GM11168 (cell line): ENCODE results near the gene PAX6.

Source experiments
- in situ Hi-C: fragments of 300-500 bp; cut with MboI; formaldehyde crosslinking; loops from one replicate; pipeline ENCODE4 v1.12.0; 2022; ENCODE audit warnings: low sequenced_read_pairs; ENCODE audit not compliant: unreplicated experiment

The PAX6 gene

DNA sequence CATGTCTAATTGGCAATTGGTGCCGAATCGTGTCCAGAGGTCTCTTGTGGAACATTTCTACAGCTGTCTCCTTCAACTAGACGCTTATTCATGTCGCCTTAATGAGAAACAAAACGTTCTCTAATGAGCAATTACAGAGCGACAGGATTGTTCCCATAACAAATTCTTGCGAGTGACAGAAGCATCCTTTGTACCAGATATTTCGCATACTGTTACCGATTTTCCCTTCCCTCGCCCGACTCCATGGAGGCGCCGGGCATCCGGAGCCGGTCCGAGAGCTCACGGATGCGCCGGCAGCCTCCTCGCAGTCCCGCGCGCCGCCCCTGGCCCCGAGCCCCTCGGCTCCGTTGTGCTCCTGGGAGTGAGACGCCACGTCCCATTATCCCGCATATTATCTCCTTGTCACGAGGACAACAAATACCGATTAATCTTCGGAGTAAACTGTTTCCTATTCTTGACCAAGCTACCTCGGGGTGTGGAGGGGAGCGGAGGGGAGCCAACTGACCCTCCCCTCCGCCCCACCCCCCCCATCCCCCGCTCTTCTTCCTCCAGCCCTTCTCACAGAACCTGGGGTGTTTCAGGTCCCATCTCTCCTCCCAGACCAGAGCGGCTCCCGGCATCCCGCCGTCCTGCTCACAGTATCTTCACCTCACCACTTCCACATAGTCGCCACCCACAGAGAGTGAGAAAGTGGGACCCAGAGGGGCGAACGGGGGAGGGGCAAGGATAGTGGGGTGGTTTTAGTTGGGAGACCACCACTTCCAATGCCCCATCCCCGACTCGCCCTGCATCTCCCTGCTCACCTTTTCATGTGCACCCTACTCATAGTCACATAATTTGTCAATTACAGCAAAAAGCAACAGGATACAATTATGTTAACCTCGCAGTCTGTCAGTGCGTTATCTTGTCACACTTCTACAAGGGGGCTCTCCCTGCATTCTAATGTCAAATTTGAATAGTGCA is 11.4 kb downstream of the PAX6 start:
- in situ Hi-C loops: no loop called here

DNA sequence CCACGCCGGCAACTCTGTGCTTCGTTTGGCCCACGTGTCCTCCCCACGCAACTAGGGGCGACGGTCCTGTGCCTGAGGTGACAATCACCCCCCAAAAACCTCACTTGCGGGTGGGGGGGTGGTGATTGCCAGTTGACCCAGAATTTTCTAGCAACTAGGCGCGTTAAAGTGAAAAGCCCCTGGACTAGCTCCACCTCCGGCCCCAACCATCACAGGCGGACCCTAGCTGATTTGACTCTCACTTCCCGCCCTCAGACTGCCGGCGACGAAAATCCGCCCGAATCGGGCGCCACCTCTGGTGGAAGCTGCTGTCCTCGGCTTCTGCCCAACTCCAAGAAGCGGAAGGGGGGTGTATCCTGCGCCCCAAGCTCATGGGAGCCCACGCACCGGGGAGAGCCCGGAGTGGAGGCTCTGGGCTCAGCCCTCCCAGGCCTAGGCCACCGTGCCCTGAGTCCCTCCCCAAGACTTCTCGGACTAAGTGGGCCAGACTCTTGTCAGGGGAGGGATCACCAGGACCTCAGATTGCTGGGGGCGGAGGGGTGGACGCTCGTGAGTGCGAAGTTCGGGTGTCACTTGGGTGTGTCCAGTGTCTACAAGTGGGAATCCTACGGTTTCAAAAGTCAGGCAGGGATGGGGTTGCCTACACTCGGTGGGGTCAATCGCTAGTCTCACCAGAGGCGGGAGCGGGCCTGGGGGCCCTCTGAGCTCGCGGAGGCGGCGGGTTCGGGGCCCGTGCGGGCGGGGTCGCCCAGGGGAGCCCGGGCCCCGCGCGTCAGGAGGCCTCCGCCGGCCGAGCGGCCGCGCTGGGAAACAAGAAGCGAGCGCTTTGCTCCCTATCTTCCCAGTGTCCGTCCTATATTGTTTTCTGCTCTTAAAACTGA is 12.3 kb downstream of the PAX6 start:
- in situ Hi-C loops: no loop called here

DNA sequence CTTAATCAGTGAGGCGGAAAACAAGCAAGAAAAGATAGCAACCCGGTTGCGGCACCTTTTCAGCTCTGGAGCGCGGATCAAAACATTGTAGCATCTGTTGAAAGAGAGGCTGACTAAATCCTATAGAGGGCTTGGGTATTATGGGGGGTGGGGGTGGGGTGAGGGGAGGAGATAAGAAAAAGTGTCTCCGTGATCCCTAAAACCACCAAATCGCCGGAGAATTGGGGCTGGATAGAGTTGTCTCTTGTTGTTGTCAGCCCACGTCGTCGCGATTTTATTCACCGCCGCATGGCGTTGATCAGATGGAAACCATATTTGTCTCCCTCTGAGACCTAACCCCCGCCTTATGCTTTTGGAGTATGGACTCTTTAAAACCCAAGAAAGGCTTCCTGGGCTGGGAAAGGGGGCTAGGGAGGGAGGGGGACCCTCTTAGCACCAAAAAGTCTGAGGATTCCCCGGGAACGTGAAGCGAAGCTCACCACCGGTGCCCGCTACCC is 13.0 kb downstream of the PAX6 start:
- in situ Hi-C loops: no loop called here

DNA sequence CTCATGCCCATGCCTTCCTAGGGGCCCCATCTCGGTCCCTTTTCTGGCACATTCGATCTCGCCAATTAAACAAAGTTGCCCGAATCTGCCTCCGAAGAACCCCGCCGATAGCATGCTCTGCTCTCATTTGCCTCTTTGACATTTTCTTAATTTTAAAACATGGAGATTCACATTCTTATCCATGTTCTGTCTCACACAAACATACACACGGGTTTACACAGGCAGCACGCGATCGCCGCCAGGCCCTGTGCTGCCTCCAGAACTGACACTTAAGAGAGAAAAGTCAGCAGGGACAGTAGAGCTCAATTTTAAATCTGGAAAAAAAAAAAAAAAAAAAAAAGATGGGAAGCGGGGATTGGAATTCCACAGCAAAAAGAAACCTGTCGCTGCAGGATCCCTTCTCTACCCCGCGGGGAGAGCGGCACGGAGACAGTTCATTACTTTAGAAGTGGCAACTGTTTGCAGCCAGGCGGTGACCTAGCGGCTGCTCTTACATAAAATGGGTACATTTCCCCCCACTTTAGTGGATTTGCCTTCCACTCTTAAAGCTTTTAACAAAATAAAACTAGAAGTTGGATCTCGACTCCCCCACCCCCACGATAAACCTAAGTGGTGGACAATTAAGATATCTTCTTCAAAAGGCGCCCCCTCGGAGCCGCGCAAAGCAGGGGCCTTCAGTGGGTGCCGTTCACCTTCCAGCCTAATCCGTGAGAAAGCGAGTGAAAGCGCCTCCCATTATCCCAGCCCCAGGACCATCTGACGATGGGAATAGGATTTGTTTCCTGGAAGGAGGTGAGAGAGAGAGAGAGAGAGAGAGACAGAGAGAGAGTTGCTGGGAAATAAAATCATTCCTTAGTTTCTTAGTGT is 13.7 kb downstream of the PAX6 start:
- in situ Hi-C loops: no loop called here

DNA sequence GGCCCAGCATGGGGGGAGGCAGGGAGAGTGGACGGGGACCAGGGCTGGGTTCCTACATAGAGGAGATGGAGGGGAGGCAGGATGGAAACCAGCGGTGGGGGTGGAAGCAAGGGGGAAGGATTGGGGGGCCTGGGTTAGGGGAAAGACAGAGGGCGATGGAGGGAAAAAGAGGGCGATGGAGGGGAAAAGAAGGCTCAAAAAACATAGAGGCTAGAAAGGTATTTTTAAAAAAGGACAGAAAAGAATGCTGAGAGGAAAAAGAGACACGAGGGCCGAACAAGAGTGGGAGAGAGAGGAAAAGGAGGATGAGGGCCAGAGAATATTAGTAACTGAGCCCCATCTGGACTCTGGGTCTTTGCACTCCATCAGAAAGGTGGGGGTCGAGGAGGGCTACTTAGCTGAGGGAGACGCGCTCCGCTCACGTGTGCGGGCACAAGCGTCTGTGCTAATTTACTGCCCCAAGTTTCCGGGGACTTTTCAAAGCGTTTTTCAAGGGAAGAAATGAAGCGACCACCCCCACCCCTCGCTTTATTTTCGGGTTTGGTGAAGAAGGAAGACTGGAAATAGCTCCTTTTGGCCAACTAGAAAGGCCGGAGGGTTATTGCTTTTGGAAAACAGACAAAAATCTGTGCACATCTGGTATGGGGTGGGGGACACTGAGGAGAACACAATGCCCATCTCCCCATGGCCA is 14.5 kb downstream of the PAX6 start:
- in situ Hi-C loops: no loop called here

DNA sequence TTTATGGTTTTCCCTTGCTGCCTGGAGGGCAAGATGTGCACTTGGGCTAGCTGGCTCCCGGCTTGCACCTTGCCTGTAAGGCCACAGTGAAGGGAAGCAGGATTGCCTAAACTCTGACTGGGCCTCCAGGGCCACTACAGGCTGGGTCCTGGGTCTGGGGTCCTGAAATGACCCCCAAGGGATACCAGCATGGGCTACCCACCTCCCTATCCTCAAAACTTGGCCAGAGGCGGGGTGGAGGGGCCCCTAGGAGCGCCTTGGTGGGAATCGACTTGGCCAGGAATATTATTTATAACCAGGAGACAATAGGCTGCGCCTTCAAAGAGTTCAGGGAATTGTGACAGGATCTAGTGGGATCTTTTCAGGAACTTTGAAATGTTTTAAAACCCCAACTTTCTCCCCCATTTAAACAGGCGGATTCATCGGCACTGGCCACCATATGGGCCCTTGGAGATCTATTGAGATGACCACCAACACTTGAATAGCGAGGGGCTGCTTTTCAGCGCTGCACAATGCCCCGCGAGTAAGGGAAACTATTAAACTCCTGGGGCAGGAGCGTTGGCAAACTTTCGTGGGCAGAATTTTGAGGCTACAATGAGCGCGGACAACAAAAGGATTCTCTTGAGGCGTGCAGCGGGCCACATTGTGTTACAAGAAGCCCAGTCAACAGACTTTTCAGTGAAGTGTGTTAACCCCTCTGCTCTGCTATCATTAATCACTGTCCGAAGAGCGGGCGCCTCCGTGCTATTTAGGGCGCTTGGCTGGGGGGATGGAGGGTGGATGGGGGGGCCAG is 15.2 kb downstream of the PAX6 start:
- in situ Hi-C loops: no loop called here

DNA sequence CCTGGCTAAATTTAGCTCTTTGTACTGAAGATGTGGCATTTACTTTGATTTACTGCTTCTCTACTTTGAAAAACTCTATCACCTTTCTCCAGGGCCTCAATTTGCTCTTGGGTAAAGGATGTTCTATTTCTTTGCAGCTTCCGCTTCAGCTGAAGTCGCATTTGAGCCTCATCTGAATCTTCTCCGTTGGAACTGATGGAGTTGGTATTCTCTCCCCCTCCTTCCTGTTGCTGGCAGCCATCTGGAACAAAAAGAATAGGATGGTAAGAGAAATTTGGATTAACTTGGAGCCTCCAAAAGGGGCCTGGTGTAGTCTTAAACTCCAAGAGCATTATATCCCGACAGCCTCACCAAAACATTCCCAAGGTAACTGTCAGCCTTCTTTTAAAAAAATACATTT is 16.6 kb downstream of the PAX6 start:
- in situ Hi-C loops: no loop called here

DNA sequence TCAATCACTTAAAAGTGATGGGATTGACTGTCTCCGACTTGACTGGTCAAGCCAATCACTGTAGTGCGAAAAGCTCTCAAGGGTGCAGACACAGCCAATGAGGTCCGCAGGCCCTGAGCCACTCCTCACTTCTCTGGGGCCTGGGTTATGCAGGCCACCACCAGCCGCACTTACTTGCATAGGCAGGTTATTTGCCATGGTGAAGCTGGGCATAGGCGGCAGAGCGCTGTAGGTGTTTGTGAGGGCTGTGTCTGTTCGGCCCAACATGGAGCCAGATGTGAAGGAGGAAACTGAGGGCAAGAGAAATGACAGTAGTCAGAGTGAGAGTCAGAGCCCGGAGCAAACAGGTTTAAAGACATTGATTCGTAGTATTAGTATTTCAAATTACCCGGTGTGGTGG is 17.9 kb downstream of the PAX6 start:
- in situ Hi-C loops: no loop called here

DNA sequence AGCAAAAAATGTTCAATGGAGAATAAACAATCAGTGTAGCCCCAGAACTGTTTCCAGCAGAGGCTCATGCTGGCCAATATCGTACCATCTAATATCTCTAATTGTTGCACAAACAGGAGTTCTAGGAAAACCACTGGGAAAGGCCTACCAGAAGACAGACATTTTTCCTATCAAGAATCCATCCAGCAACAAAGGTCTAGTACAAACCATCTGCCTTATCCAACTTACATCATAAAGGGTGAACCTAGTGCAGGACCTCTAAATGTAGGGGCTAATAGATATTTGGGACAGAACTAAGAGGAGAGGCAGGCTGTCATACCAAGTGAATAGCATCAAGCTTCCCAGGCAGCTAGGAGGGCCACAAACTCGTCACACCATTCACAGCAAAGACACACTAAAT is 18.7 kb downstream of the PAX6 start:
- in situ Hi-C loops: no loop called here

DNA sequence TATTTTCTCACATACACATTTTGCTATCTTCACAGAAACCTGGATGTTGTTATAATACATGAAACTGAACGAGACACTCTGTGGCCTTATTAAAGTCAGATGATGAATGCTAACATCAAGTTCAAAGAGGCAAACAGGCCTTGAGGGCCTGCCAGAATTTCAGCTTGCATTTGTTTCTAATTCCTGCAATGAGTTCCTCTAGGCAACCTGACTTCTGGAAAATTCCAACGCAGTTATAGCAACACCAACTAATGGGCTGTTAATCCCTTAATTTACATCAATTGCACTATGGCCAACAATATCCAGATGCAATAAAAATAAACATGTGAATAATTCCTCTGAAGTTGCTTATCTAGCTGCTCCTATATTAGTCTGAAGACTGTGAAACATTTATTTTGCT is 19.1 kb downstream of the PAX6 start:
- in situ Hi-C loops: no loop called here

DNA sequence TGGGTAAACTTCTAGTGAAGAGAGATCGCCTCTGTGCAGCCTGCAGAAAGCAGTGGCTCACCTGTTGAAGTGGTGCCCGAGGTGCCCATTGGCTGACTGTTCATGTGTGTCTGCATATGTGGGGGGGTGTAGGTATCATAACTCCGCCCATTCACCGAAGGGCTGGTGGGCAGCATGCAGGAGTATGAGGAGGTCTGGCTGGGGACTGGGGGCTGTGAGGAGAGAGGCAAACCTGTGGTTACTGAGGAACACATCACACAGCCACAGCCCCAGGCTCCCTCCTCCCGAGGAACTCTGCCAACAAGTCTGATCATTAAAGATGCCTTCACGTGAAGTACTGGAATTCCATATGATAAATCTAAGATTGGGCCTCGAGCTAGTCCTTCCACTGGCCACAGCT is 20.5 kb downstream of the PAX6 start:
- in situ Hi-C loops: no loop called here

DNA sequence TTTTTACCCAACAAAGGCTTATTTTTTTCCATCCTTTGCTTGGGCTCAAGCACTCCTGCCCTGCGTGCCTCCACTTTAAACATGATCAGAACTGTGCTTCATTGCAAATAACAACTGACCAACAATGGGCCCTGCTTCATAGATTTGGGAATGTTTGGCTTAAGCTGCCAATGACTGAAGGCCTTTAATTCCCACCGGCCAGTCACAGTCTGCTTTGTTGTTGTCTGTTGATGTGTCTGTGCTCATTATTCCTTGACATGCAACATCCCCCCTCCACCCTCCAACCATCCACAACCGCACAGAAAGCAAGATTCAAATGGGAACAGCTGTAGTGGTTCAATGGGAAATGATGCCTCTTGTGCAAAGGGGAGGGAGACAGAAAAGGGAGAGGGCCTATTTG is 23.0 kb downstream of the PAX6 start:
- in situ Hi-C loops: no loop called here

DNA sequence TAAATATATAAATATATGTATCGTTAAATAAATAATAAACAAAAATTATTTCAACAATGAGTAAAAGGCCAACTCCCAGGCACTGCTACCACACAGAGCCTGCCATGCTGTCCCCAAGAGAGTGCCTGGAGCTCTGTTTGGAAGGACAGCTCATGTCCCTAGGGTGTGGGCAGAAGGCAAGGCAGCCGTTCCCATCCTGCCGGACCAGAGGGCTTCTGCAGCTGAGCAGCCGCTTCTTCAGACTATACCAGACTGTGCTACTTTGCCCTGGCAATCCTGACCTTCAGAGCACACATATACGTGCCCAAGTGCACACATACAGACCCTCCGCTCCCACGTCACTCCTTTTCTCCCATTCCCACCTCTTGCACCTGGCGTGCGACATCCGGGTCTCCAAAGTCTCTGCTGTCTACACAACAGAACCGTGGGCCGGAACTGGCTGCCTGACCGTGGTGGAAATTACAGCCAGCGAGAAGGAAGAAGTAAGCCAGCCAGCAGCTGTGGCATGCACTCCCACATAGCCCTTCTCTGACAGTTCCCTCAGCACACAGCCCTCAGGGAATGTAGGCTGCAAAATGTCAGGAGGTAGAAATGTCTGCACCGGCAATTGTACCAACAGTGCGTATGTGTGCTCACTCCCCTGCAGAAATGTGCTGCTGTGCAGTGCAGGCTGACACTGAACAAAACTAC is 24.0 kb downstream of the PAX6 start:
- in situ Hi-C loops: no loop called here

DNA sequence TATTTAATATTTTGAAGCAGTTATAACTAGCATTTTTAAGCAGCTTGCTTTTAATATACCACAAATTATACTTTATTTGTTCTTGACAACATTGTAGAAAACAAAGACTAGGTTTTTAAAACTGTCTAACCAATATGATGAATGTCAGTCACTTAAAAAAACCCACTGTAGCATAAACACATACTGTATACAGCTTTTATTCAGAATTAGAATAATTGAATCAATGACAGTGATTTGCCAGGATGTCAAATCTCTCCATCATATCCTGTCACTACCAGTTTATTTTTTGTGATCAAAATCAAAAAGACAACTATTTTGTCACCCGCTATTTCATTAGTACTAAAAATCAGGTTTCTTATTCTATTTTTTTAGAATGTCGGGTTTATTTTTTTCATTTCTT is 26.5 kb downstream of the PAX6 start:
- in situ Hi-C loops: no loop called here

DNA sequence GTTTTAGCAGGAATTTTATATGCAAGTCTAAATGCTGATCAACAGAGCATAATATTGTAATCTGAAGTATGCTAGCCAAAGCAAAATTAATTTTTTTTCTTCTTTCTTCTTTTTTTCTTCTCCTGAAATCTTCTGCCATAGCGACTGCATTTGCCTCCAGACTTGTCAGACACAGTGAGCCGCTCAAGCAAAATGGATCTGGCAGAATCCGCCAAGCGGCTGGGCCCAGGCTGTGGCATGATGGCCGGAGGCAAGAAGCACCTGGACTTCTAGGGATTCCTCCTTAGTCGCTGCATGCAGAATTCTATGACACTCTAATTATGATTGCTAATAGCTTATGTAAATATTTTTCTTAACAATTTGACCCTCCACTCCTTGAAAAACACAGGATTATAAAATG is 27.9 kb downstream of the PAX6 start:
- in situ Hi-C loops: no loop called here

DNA sequence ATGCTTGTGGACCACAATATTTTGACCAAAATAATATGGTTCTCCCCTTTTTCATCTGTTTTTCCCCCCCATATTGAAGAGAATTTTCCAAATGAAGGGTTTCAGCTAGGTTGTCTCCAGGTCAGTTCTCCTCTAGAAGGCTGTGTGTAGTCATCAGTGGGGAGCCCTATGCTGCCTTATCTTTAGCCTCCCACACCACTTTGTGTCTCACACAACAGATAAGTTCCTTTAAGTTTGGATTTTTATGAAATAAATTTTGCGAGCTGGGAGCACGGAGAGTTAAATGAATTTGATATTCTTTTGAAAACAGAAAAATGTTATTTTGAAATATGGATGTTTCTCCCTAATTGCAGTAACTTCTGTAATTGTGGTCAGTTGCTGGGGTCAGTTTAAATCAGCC is 28.9 kb downstream of the PAX6 start:
- in situ Hi-C loops: no loop called here

DNA sequence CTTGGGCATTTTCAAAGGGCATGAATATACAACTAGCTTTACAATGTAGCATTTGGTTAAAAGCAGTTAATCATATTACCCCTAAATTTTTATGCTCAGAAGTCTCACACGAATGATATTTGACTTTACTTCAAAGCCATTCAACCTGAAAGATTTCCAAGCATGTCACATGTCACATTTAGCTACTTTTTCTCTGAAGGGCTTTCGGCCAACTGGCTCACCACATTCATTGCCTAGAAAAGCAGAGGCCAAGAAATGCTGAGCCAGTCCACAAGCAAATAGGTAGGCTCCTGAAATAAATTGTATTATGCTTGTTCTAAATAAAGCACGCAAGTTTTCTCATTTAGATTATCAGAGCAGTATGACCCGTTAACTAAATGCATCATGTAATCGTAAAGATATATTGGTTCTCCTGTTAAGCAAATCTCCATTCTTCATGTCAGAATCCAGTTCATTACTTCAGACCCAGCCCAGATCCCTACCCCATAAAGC is 30.6 kb downstream of the PAX6 start:
- in situ Hi-C loops: no loop called here

DNA sequence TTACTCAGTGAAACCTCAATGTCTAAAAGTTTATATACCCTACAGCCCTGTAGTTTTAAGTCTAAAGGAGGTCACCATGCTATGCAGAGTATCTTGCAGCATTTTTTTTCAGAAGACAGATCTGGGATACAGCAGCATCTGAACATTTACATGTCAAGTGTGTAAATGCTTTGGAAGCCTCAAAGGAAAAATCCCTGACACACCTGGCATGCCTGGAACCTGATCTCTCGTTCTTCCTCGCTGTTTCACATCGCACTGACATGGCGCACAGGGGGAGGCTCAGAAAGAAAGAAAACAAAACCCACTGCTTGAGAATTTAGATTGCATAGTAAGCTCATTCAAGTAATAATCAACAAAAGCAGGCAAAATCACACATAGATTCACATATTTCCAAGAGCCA is 31.0 kb downstream of the PAX6 start:
- in situ Hi-C loops: no loop called here
